A549 (cell line): ENCODE results near the gene GGCX.

Experiments used
- CBX2 ChIP-seq: fragments of 200-600 bp; sonication (generic); IDR thresholded peaks from 2 replicates; pipeline ENCODE4 v1.6.1; 2016; ENCODE audit warnings: low read depth, mild to moderate bottlenecking, borderline replicate concordance
- CEBPB ChIP-seq, 2 experiments: fragments of >200 bp in 1 of 2; sonication (Bioruptor Twin) in 1 of 2; formaldehyde crosslinking in 1 of 2; IDR thresholded peaks; 2 replicates each; pipeline ENCODE4 v1.6.1; 2012 to 2016
- EP300 ChIP-seq, 2 experiments: fragments of >200 bp; sonication (Bioruptor Twin); formaldehyde crosslinking; IDR thresholded peaks; 2 replicates in 1 of 2; 3 replicates in 1 of 2; pipeline ENCODE4 v1.6.1; 2016 to 2017
- ESRRA ChIP-seq: fragments of 150-350 bp; IDR thresholded peaks from 2 replicates; pipeline ENCODE4 v1.6.1; 2014; ENCODE audit warnings: mild to moderate bottlenecking, low read length, borderline replicate concordance
- JUN ChIP-seq, 2 experiments: fragments of >200 bp; sonication (Bioruptor Twin); formaldehyde crosslinking; IDR thresholded peaks; 2 replicates in 1 of 2; 3 replicates in 1 of 2; pipeline ENCODE4 v1.6.1; 2016 to 2017
- MAZ ChIP-seq: fragments of 150-350 bp; IDR thresholded peaks from 2 replicates; pipeline ENCODE4 v1.6.1; 2014; ENCODE audit warnings: antibody characterized with exemption, low read depth, low read length, borderline replicate concordance
- MYC ChIP-seq: IDR thresholded peaks from 2 replicates; pipeline ENCODE4 v1.6.1; 2012; ENCODE audit warnings: mild to moderate bottlenecking, inconsistent platforms, low read length, improper control_type of control experiment, borderline replicate concordance
- NPAS2 ChIP-seq: fragments of 250-450 bp; sonication (Bioruptor Pico); IDR thresholded peaks from 2 replicates; pipeline ENCODE4 v1.8.0; 2022; ENCODE audit warnings: mild to moderate bottlenecking, moderate library complexity, borderline replicate concordance
- POLR2A ChIP-seq: IDR thresholded peaks from 2 replicates; pipeline ENCODE4 v1.6.1; 2012; ENCODE audit warnings: mild to moderate bottlenecking, low read length
- RCOR1 ChIP-seq: fragments of 150-350 bp; IDR thresholded peaks from 2 replicates; pipeline ENCODE4 v1.6.1; 2014; ENCODE audit warnings: antibody characterized with exemption, low read length, low read depth
- RNF2 ChIP-seq: fragments of 200-600 bp; sonication (generic); IDR thresholded peaks from 2 replicates; pipeline ENCODE4 v1.6.1; 2016; ENCODE audit warnings: low read depth, mild to moderate bottlenecking, antibody characterized with exemption, moderate library complexity, borderline replicate concordance
- USF2 ChIP-seq: fragments of 450-650 bp; IDR thresholded peaks from 2 replicates; pipeline ENCODE4 v1.6.1; 2014; ENCODE audit warnings: antibody characterized with exemption
- TF ChIP-seq, protein P1 (sequence below): fragments of >200 bp; sonication (Bioruptor Twin); formaldehyde crosslinking; IDR thresholded peaks from 3 replicates; pipeline ENCODE4 v1.5.1; 2016
- TF ChIP-seq, protein P2 (sequence below): fragments of 250-450 bp; sonication (Bioruptor Pico); IDR thresholded peaks from 2 replicates; pipeline ENCODE4 v1.5.0; 2021; ENCODE audit warnings: mild to moderate bottlenecking, moderate library complexity, borderline replicate concordance

GRCh38 chr2:85582492-85582891 lies 21.2 kb upstream of the GGCX start:
- TF ChIP-seq POLR2A (no peak), CBX2 (no peak), MAZ (no peak), MYC (no peak), RCOR1 (no peak), JUN (IDR thresholded peaks at IDR 0.05) (no peak), USF2 (no peak), ESRRA (no peak), EP300 (IDR thresholded peaks at IDR 0.05) (no peak), NPAS2 (no peak), RNF2 (no peak), CEBPB (IDR thresholded peaks at IDR 0.05) (no peak)
- TF ChIP-seq, protein P1, sequence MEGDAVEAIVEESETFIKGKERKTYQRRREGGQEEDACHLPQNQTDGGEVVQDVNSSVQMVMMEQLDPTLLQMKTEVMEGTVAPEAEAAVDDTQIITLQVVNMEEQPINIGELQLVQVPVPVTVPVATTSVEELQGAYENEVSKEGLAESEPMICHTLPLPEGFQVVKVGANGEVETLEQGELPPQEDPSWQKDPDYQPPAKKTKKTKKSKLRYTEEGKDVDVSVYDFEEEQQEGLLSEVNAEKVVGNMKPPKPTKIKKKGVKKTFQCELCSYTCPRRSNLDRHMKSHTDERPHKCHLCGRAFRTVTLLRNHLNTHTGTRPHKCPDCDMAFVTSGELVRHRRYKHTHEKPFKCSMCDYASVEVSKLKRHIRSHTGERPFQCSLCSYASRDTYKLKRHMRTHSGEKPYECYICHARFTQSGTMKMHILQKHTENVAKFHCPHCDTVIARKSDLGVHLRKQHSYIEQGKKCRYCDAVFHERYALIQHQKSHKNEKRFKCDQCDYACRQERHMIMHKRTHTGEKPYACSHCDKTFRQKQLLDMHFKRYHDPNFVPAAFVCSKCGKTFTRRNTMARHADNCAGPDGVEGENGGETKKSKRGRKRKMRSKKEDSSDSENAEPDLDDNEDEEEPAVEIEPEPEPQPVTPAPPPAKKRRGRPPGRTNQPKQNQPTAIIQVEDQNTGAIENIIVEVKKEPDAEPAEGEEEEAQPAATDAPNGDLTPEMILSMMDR = no peak
- TF ChIP-seq, protein P2, sequence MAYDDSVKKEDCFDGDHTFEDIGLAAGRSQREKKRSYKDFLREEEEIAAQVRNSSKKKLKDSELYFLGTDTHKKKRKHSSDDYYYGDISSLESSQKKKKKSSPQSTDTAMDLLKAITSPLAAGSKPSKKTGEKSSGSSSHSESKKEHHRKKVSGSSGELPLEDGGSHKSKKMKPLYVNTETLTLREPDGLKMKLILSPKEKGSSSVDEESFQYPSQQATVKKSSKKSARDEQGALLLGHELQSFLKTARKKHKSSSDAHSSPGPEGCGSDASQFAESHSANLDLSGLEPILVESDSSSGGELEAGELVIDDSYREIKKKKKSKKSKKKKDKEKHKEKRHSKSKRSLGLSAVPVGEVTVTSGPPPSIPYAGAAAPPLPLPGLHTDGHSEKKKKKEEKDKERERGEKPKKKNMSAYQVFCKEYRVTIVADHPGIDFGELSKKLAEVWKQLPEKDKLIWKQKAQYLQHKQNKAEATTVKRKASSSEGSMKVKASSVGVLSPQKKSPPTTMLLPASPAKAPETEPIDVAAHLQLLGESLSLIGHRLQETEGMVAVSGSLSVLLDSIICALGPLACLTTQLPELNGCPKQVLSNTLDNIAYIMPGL (CRISPR knock-in tag) = no peak
